Endodermal cell (in vitro differentiated cells): ENCODE measurements around the gene GPC4. TPM values are rescaled to one million over a fixed set of nuclear protein-coding genes. Genes with fewer than 3 reads are reported as not detected.

Experiments
- DNase-seq: peaks from one replicate; pipeline ENCODE4 v3.0.0-alpha.2; 2017
- H3K27ac ChIP-seq: 2 replicates; pipeline ENCODE4 v1.5.1; 2013; ENCODE audit warnings: mild to moderate bottlenecking, low read depth, low read length, moderate library complexity
- H3K27me3 ChIP-seq: 2 replicates; pipeline ENCODE4 v1.6.1; 2013; ENCODE audit warnings: mild to moderate bottlenecking, low read length, moderate library complexity; ENCODE audit not compliant: insufficient read depth, control insufficient read depth, poor library complexity, severe bottlenecking
- H3K36me3 ChIP-seq: 2 replicates; pipeline ENCODE4 v1.7.0; 2013; ENCODE audit warnings: mild to moderate bottlenecking, low read length, moderate library complexity; ENCODE audit not compliant: control insufficient read depth, insufficient read depth
- H3K4me1 ChIP-seq: one replicate; pipeline ENCODE4 v1.7.0; 2013; ENCODE audit warnings: low read length; ENCODE audit not compliant: control insufficient read depth, insufficient read depth
- H3K4me3 ChIP-seq: 2 replicates; pipeline ENCODE4 v1.5.1; 2013; ENCODE audit warnings: mild to moderate bottlenecking, low read length, moderate library complexity
- H3K9ac ChIP-seq: 2 replicates; pipeline ENCODE4 v1.6.1; 2013; ENCODE audit warnings: mild to moderate bottlenecking, low read length, moderate library complexity; ENCODE audit not compliant: poor library complexity, severe bottlenecking; ENCODE audit errors: extremely low read depth
- H3K9me3 ChIP-seq: 2 replicates; pipeline ENCODE4 v1.6.1; 2013; ENCODE audit warnings: mild to moderate bottlenecking, low read length, moderate library complexity; ENCODE audit not compliant: control insufficient read depth
- H3K27ac Mint-ChIP-seq: 2 replicates; pipeline ENCODE4 v1.8.0; 2020; ENCODE audit warnings: mixed read lengths
- H3K27me3 Mint-ChIP-seq: 2 replicates; pipeline ENCODE4 v1.8.0; 2021; ENCODE audit warnings: mild to moderate bottlenecking, mixed read lengths; ENCODE audit not compliant: insufficient read depth
- H3K36me3 Mint-ChIP-seq: 2 replicates; pipeline ENCODE4 v1.8.0; 2020; ENCODE audit warnings: low read depth, mixed read lengths
- H3K4me1 Mint-ChIP-seq: 2 replicates; pipeline ENCODE4 v1.8.0; 2020; ENCODE audit warnings: mixed read lengths
- H3K4me3 Mint-ChIP-seq: 2 replicates; pipeline ENCODE4 v1.8.0; 2020; ENCODE audit warnings: mild to moderate bottlenecking, moderate library complexity, mixed read lengths
- H3K9me3 Mint-ChIP-seq: 2 replicates; pipeline ENCODE4 v1.8.0; 2020; ENCODE audit warnings: mild to moderate bottlenecking, mixed read lengths
- WGBS, 2 experiments: methylation state at CpG; one replicate each; pipeline versions ENCODE4 v1.1.5 to v1.1.7; 2013; ENCODE audit warnings: missing lambda C conversion rate in 2 of 2, mixed read lengths in 1 of 2; ENCODE audit not compliant: insufficient coverage in 1 of 2, insufficient read length in 1 of 2; 5-methylcytosine and 5-hydroxymethylcytosine counted together
- total RNA-seq, 2 donors: library from RNA; stranded (reverse); fragmentation: NEBNext Ultra II Directional in 1 of 2; extraction: Animal tissue kit (Norgen Biotek cat#: 25700) in 1 of 2; gene quantifications; 2 replicates in 1 of 2; 3 replicates in 1 of 2; pipeline ENCODE4 v1.2.1, GENCODE V29; 2021
- TF ChIP-seq, protein P1 (sequence below): fragments of 200-600 bp; sonication (generic); conservative IDR thresholded peaks from 2 replicates; pipeline ENCODE4 v1.5.0; 2021; ENCODE audit warnings: antibody characterized with exemption, mild to moderate bottlenecking

The GPC4 gene
- total RNA-seq, 2 donors from 2014 or later: 281 to 829 TPM

DNA sequence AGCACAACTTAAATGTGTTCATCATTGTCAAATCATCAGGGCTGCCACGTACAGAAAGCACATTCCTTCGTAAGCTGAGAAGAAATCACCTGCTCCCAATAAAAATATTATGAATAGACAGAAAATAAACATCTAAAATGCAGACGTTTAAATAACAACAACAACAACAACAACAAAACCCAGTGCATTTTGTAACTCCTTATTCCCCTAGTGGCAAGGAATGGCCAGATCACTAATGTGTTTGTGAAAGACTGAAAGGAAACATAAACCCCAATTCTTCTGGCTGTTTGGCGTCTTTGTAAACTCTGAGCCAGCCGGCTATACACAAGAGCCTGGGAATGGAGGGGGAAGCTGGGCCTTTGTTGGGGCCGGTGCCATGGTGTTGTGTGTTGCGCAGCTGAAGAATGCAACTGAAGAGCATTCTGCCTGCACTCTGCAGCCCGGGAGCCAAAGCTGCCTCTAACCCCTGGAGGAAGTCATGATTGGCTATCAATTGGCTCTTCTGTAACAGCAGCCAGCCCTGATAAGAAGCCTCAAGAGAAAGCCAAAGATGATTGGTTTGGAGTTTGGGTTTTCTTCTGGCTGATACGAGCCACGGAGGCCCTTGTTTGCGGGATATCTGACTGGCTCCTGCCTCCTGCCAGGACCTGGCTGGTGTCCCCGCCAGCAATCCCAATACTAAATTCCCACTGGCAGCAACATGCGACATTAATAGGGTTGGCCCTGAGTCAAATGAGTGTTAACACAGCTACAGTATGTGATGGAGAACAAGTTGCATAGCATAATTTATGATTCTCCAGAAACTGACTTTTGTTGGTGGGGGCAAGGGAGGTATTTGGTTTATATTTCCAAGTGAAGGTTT is 107.4 kb downstream of the GPC4 start:
- peaks cover 72% of the 10 kb centered on the region for H3K36me3 ChIP-seq
- no peak overlapping the region for H3K4me3 ChIP-seq
- no peak overlapping the region for H3K9ac ChIP-seq
- WGBS, 2 experiments: 0 to 24% methylated on average over 1 to 11 of the region's 13 CpGs
- TF ChIP-seq, protein P1, sequence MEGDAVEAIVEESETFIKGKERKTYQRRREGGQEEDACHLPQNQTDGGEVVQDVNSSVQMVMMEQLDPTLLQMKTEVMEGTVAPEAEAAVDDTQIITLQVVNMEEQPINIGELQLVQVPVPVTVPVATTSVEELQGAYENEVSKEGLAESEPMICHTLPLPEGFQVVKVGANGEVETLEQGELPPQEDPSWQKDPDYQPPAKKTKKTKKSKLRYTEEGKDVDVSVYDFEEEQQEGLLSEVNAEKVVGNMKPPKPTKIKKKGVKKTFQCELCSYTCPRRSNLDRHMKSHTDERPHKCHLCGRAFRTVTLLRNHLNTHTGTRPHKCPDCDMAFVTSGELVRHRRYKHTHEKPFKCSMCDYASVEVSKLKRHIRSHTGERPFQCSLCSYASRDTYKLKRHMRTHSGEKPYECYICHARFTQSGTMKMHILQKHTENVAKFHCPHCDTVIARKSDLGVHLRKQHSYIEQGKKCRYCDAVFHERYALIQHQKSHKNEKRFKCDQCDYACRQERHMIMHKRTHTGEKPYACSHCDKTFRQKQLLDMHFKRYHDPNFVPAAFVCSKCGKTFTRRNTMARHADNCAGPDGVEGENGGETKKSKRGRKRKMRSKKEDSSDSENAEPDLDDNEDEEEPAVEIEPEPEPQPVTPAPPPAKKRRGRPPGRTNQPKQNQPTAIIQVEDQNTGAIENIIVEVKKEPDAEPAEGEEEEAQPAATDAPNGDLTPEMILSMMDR: peak; percentile 63
- H3K27me3 Mint-ChIP-seq: no peaks in the 10 kb centered on the region
- no peak overlapping the region for H3K4me3 Mint-ChIP-seq
- no peaks in the 10 kb centered on the region for H3K9me3 ChIP-seq
- H3K27ac ChIP-seq: peak overlapping the region; percentile 99
- peak; percentile 67 for DNase-seq
- H3K4me1 Mint-ChIP-seq: peaks cover 15% of the 10 kb centered on the region
- peaks cover 4% of the 10 kb centered on the region for H3K4me1 ChIP-seq
- no peak overlapping the region for H3K27ac Mint-ChIP-seq
- H3K27me3 ChIP-seq: no peaks in the 10 kb centered on the region
- peaks cover 63% of the 10 kb centered on the region for H3K36me3 Mint-ChIP-seq
- no peaks in the 10 kb centered on the region for H3K9me3 Mint-ChIP-seq

DNA sequence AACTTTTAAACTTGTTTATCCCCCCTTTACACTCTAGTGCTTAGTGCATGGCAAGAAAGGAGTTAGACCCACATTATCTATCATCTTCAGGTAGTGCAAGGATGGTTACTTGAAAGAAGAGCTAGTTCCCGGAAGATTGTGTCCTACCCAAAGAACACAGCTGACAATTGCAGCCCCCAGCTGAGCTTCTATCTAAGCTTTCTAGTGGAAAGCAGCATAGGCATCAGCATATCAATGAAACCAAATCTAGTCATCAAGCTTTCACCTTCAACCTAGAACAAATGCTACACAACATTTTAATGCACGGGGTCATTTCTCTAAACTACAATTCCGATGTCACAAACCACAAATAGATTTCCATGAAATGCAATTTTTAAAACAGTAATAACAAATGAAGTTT is 108.2 kb downstream of the GPC4 start:
- Mint-ChIP-seq H3K36me3 (peaks cover 65% of the 10 kb centered on the region), H3K27me3 (no peaks in the 10 kb centered on the region), H3K27ac (no peak overlapping the region), H3K9me3 (no peaks in the 10 kb centered on the region), H3K4me1 (peaks cover 15% of the 10 kb centered on the region), H3K4me3 (no peak overlapping the region)
- H3K9me3 ChIP-seq: no peaks in the 10 kb centered on the region
- H3K27me3 ChIP-seq: no peaks in the 10 kb centered on the region
- peak overlapping the region; percentile 99 for H3K27ac ChIP-seq
- H3K36me3 ChIP-seq: peaks cover 73% of the 10 kb centered on the region
- H3K4me3 ChIP-seq: no peak overlapping the region
- 50% methylated on average over 2 of the region's 3 CpGs; no CpG with 5 or more reads in 1 of the 2 experiments for WGBS, 2 experiments
- TF ChIP-seq, protein P1: no peak
- peaks cover 4% of the 10 kb centered on the region for H3K4me1 ChIP-seq
- no peak overlapping the region for H3K9ac ChIP-seq
- DNase-seq: no peak

DNA sequence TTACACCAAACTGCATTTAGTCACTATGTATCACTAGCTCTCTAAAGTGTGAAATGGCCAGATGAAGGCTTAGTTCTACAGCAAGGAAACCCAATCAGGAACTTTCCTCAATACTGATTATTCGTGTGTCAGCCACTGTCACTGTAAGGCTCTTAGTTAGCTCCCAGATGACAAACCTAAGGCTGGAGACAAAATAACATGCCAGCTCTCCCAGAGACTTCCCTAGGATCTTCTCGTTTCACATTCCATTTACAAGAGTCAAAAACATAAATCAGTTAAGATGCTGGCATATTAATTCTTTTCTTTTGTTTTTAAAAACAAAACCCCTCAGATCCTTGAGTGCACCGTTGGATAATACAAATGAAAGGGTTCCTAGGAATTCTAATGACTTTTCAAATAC is 109.0 kb downstream of the GPC4 start:
- 83% methylated on average over 3 of the region's 3 CpGs; no CpG with 5 or more reads in 1 of the 2 experiments for WGBS, 2 experiments
- DNase-seq: no peak
- peaks cover 23% of the 10 kb centered on the region for H3K4me1 Mint-ChIP-seq
- H3K4me1 ChIP-seq: peaks cover 4% of the 10 kb centered on the region
- H3K9me3 ChIP-seq: no peaks in the 10 kb centered on the region
- H3K27me3 Mint-ChIP-seq: no peaks in the 10 kb centered on the region
- H3K9me3 Mint-ChIP-seq: no peaks in the 10 kb centered on the region
- H3K4me3 Mint-ChIP-seq: no peak overlapping the region
- no peaks in the 10 kb centered on the region for H3K27me3 ChIP-seq
- TF ChIP-seq, protein P1: no peak
- H3K27ac Mint-ChIP-seq: no peak overlapping the region
- peaks cover 63% of the 10 kb centered on the region for H3K36me3 Mint-ChIP-seq
- H3K4me3 ChIP-seq: no peak overlapping the region
- H3K9ac ChIP-seq: no peak overlapping the region
- peaks cover 73% of the 10 kb centered on the region for H3K36me3 ChIP-seq
- H3K27ac ChIP-seq: no peak overlapping the region
